Keratinocyte (primary cell): ENCODE data around the gene HDAC3. TPM values are rescaled to one million over a fixed set of nuclear protein-coding genes. Genes with fewer than 3 reads are reported as not detected.

Source experiments
- DNase-seq: peaks from one replicate; pipeline ENCODE4 v3.0.0-alpha.2; 2011; ENCODE audit warnings: low read depth, missing footprints, low spot score
- FAIRE-seq: peaks from 2 replicates; lab custom pipeline; 2011; peaks lifted over from hg19 to GRCh38; lab: Jason Lieb, UNC
- H2AFZ ChIP-seq: 2 replicates; pipeline ENCODE4 v1.6.0; 2012; ENCODE audit warnings: low read length, control low read depth, inconsistent platforms; ENCODE audit not compliant: control insufficient read depth
- H3K27ac ChIP-seq: 2 replicates; pipeline ENCODE4 v1.5.1; 2011; ENCODE audit warnings: low read length; ENCODE audit not compliant: control insufficient read depth, insufficient read depth
- H3K27me3 ChIP-seq: 3 replicates; pipeline ENCODE4 v1.6.0; 2011; ENCODE audit warnings: low read length; ENCODE audit not compliant: control insufficient read depth, insufficient read depth; ENCODE audit errors: extremely low read depth
- H3K36me3 ChIP-seq, 2 experiments: 2 replicates in 1 of 2; 3 replicates in 1 of 2; pipeline ENCODE4 v1.5.1; 2011; ENCODE audit warnings: low read length in 2 of 2, mild to moderate bottlenecking in 1 of 2; ENCODE audit not compliant: control insufficient read depth in 2 of 2, insufficient read depth in 2 of 2; ENCODE audit errors: extremely low read depth in 1 of 2
- H3K4me1 ChIP-seq: 3 replicates; pipeline ENCODE4 v1.5.1; 2011; ENCODE audit warnings: low read length; ENCODE audit not compliant: control insufficient read depth, insufficient read depth; ENCODE audit errors: extremely low read depth
- H3K4me2 ChIP-seq: 3 replicates; pipeline ENCODE4 v1.6.0; 2011; ENCODE audit warnings: low read depth, low read length; ENCODE audit not compliant: control insufficient read depth, insufficient read depth; ENCODE audit errors: extremely low read depth
- H3K4me3 ChIP-seq, 3 experiments: fragments of 200-600 bp in 1 of 3; sonication (generic) in 1 of 3; 2 replicates in 2 of 3; 3 replicates in 1 of 3; pipeline ENCODE4 v1.5.1; 2011 to 2016; ENCODE audit warnings: low read length in 3 of 3, mild to moderate bottlenecking in 3 of 3, control low read depth in 2 of 3, inconsistent platforms in 1 of 3, low read depth in 1 of 3, mixed read lengths in 1 of 3, mixed run types in 1 of 3, moderate library complexity in 1 of 3; ENCODE audit not compliant: control insufficient read depth in 2 of 3, insufficient read depth in 2 of 3; ENCODE audit errors: extremely low read depth in 1 of 3
- H3K79me2 ChIP-seq: 2 replicates; pipeline ENCODE4 v1.6.0; 2012; ENCODE audit warnings: low read length; ENCODE audit not compliant: control insufficient read depth, insufficient read depth
- H3K9ac ChIP-seq: 3 replicates; pipeline ENCODE4 v1.6.0; 2011; ENCODE audit warnings: low read length; ENCODE audit not compliant: control insufficient read depth, insufficient read depth; ENCODE audit errors: extremely low read depth
- H3K9me1 ChIP-seq: 3 replicates; pipeline ENCODE4 v1.6.0; 2011; ENCODE audit warnings: low read length; ENCODE audit not compliant: control insufficient read depth, insufficient read depth; ENCODE audit errors: extremely low read depth
- H3K9me3 ChIP-seq: 2 replicates; pipeline ENCODE4 v1.5.1; 2012; ENCODE audit warnings: low read depth, low read length; ENCODE audit not compliant: control insufficient read depth
- H4K20me1 ChIP-seq: 3 replicates; pipeline ENCODE4 v1.6.0; 2011; ENCODE audit warnings: low read length; ENCODE audit not compliant: control insufficient read depth, insufficient read depth; ENCODE audit errors: extremely low read depth
- CTCF ChIP-seq, 3 experiments: IDR thresholded peaks in 1 of 3; conservative IDR thresholded peaks in 1 of 3; optimal IDR thresholded peaks in 1 of 3; 2 replicates in 2 of 3; 3 replicates in 1 of 3; pipeline versions ENCODE3 to v1.5.1; 2011; ENCODE audit warnings: low read length in 3 of 3, mild to moderate bottlenecking in 3 of 3, moderate library complexity in 2 of 3, control low read depth in 1 of 3, inconsistent platforms in 1 of 3; ENCODE audit not compliant: insufficient read depth in 2 of 3; ENCODE audit errors: extremely low read depth in 1 of 3
- EZH2 ChIP-seq: IDR thresholded peaks from one replicate; pipeline ENCODE4 v1.6.1; 2012; ENCODE audit warnings: inconsistent platforms, mild to moderate bottlenecking, low read length, moderate library complexity
- dilution Hi-C: fragments of 300-500 bp; cut with MboI; formaldehyde crosslinking; loops from one replicate; pipeline ENCODE4 v1.7.0; 2020; ENCODE audit warnings: low sequenced_read_pairs; ENCODE audit not compliant: extremely low pct_ligation_motif_present
- polyA plus RNA-seq, 5 experiments: library from polyadenylated mRNA; depleted of rRNA in 3 of 5; stranded (reverse) in 3 of 5; stranded (forward) in 1 of 5; unstranded in 1 of 5; fragments of >200 nt; gene quantifications; 1 replicate in 1 of 5; 2 replicates in 3 of 5; 3 replicates in 1 of 5; pipeline versions ENCODE4 v1.2.1 to v1.2.3, GENCODE V29; 2011 to 2012; ENCODE audit warnings: missing spikeins in 2 of 5, low read depth in 1 of 5, low replicate concordance in 1 of 5

HDAC3 gene
- polyA plus RNA-seq, 1 donor (not counting 4 experiments of a cell fraction or from before 2014, with no cell fraction given): 97.4 TPM

GRCh38 chr5:141681295-141681694 is 44.6 kb upstream of the HDAC3 start:
- Histone ChIP-seq H2AFZ (peak overlapping the region; percentile 55), H3K4me3 (peak overlapping the region in 2 of 3 experiments; percentile 31 to 33), H3K4me1 (peaks cover 19% of the 10 kb centered on the region), H3K27ac (peak overlapping the region; percentile 51), H4K20me1 (no peaks in the 10 kb centered on the region), H3K9me3 (no peaks in the 10 kb centered on the region), H3K9ac (peak overlapping the region; percentile 66), H3K27me3 (no peaks in the 10 kb centered on the region), H3K79me2 (no peaks in the 10 kb centered on the region), H3K36me3 (no peaks in the 10 kb centered on the region), H3K9me1 (no peaks in the 10 kb centered on the region), H3K4me2 (peak overlapping the region; percentile 72)
- no peak for DNase-seq
- no peak for TF ChIP-seq EZH2
- no peak for TF ChIP-seq CTCF (optimal IDR thresholded peaks at IDR 0.05 in 1 of 3, IDR thresholded peaks at IDR 0.05 in 1 of 3, conservative IDR thresholded peaks at IDR 0.05 in 1 of 3; ENCODE audit: extremely low read depth in 1 of 3, insufficient read depth in 2 of 3, low read length in 3 of 3)
- FAIRE-seq: no peak
- dilution Hi-C loops: no loop called here

- H2AFZ ChIP-seq: peak overlapping the region; percentile 32
Measured at GRCh38 chr5:141680751-141681201, 44.1 kb upstream of the HDAC3 start.

More at GRCh38 chr5:141680751-141681201, 44.1 kb upstream of the HDAC3 start:
- no peak for TF ChIP-seq EZH2
- no peak for TF ChIP-seq CTCF (optimal IDR thresholded peaks at IDR 0.05 in 1 of 3, IDR thresholded peaks at IDR 0.05 in 1 of 3, conservative IDR thresholded peaks at IDR 0.05 in 1 of 3; ENCODE audit: extremely low read depth in 1 of 3, insufficient read depth in 2 of 3, low read length in 3 of 3)
- DNase-seq (no peak), FAIRE-seq (peak; percentile 60)
- Histone ChIP-seq H3K4me1 (peaks cover 19% of the 10 kb centered on the region), H3K4me2 (peak overlapping the region; percentile 72), H3K9me1 (no peaks in the 10 kb centered on the region), H3K36me3 (no peaks in the 10 kb centered on the region), H3K9me3 (no peaks in the 10 kb centered on the region), H3K79me2 (no peaks in the 10 kb centered on the region), H3K9ac (peak overlapping the region; percentile 66), H4K20me1 (no peaks in the 10 kb centered on the region), H3K4me3 (peak overlapping the region in 1 of 3 experiments; percentile 33), H3K27ac (peak overlapping the region; percentile 51), H3K27me3 (no peaks in the 10 kb centered on the region)
- dilution Hi-C loops: no loop called here
